Loucy (cell line): ENCODE data around the gene TRIP4.
"Not testable (repeated sequence)": the region's sequence is repeated elsewhere in the genome, so short reads cannot be mapped to it uniquely, and the experiment has no call there.

ENCODE experiments used
- H2AFZ ChIP-seq: fragments of 200-600 bp; sonication (generic); 2 replicates; pipeline ENCODE4 v1.6.0; 2016; ENCODE audit warnings: antibody characterized with exemption, mild to moderate bottlenecking, low read length, moderate library complexity
- H3F3A ChIP-seq: fragments of 200-600 bp; 2 replicates; pipeline ENCODE4 v1.6.0; 2016; ENCODE audit warnings: antibody characterized with exemption, low read depth, mild to moderate bottlenecking
- H3K27me3 ChIP-seq: fragments of 200-600 bp; sonication (generic); 2 replicates; pipeline ENCODE4 v1.6.1; 2014; ENCODE audit warnings: low read length, mild to moderate bottlenecking; ENCODE audit not compliant: insufficient read depth, poor library complexity, severe bottlenecking
- H3K36me3 ChIP-seq: fragments of 200-600 bp; sonication (generic); 2 replicates; pipeline ENCODE4 v1.6.1; 2016; ENCODE audit warnings: low read length; ENCODE audit not compliant: insufficient read depth
- H3K4me1 ChIP-seq: fragments of 200-600 bp; sonication (generic); 2 replicates; pipeline ENCODE4 v1.5.1; 2014; ENCODE audit warnings: low read length, mild to moderate bottlenecking; ENCODE audit not compliant: insufficient read depth, poor library complexity, severe bottlenecking
- H3K4me2 ChIP-seq: fragments of 200-600 bp; sonication (generic); 2 replicates; pipeline ENCODE4 v1.6.0; 2014; ENCODE audit warnings: antibody characterized with exemption, low read length, low read depth, mild to moderate bottlenecking; ENCODE audit not compliant: poor library complexity, severe bottlenecking
- H3K4me3 ChIP-seq: fragments of 200-600 bp; sonication (generic); 2 replicates; pipeline ENCODE4 v1.5.1; 2014; ENCODE audit warnings: low read length, mild to moderate bottlenecking, mixed read lengths; ENCODE audit not compliant: poor library complexity, severe bottlenecking
- H3K79me2 ChIP-seq: fragments of 200-600 bp; sonication (generic); 2 replicates; pipeline ENCODE4 v1.6.1; 2014; ENCODE audit warnings: low read length; ENCODE audit not compliant: insufficient read depth
- H3K9ac ChIP-seq: fragments of 200-600 bp; sonication (generic); 2 replicates; pipeline ENCODE4 v1.6.0; 2014; ENCODE audit warnings: mild to moderate bottlenecking, low read depth, low read length, moderate library complexity; ENCODE audit not compliant: poor library complexity, severe bottlenecking
- H3K9me2 ChIP-seq: fragments of 200-600 bp; sonication (generic); replicated peaks from 2 replicates; pipeline ENCODE4 v1.6.1; 2016; ENCODE audit warnings: low read depth, low read length, mixed read lengths
- H3K9me3 ChIP-seq: fragments of 200-600 bp; sonication (generic); 2 replicates; pipeline ENCODE4 v1.6.1; 2014; ENCODE audit warnings: mild to moderate bottlenecking, antibody characterized with exemption, low read length, low read depth; ENCODE audit not compliant: insufficient read depth
- H4K20me1 ChIP-seq: fragments of 200-600 bp; sonication (generic); 2 replicates; pipeline ENCODE4 v1.6.0; 2014; ENCODE audit warnings: antibody characterized with exemption, low read length, mild to moderate bottlenecking; ENCODE audit not compliant: insufficient read depth, poor library complexity, severe bottlenecking
- CTCF ChIP-seq: fragments of 200-600 bp; sonication (generic); conservative IDR thresholded peaks from 2 replicates; pipeline ENCODE4 v1.5.1; 2014; ENCODE audit warnings: mild to moderate bottlenecking, antibody characterized with exemption, low read length
- EZH2phosphoT487 ChIP-seq: fragments of 200-600 bp; IDR thresholded peaks from 2 replicates; pipeline ENCODE4 v1.6.1; 2018; ENCODE audit warnings: antibody characterized with exemption, mild to moderate bottlenecking, moderate library complexity, borderline replicate concordance

The TRIP4 gene

DNA sequence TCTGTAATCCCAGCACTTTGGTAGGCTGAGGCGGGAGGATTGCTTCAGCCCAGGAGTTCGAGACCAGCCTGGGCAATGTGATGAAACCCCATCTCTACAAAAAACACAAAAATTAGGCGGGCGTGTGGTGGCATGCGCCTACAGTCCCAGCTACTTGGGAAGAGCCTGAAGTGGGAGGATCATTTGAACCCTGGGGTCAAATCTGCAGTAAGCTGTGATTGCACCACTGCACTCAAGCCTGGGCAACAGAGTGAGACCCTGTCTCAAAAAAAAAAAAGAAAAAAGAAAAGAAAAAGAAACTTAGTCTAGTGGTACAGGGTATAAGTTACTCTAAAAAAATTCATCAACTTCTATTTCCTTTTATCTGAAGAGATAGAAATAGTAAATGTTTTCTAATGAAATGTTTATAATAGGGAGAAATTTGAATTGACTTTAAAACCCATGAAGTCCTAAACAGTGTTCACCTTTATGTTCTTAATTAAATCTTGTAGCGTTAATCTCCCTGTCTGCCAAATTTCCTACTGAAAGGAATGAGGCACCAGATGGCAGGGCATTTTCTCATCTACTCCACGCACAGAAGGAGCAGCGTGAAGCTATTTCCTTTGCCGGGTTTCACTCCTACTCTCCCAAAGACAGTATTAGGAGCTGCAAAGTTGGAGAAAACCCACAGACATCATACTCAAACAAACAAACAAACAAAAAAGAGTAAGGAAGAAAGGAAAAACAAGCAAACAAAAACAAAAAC lies 8.2 kb upstream of the TRIP4 start:
- TF ChIP-seq CTCF, result no peak
- no peak for TF ChIP-seq EZH2phosphoT487
- Histone ChIP-seq H2AFZ (no peak overlapping the region), H3K9ac (peak overlapping the region; percentile 92), H3K9me2 (no peaks in the 10 kb centered on the region), H3K4me2 (peak overlapping the region; percentile 76), H3K79me2 (peaks cover 67% of the 10 kb centered on the region), H3K27me3 (no peaks in the 10 kb centered on the region), H3K4me1 (peaks cover 35% of the 10 kb centered on the region), H3K4me3 (peak overlapping the region; percentile 82), H3K9me3 (no peaks in the 10 kb centered on the region), H3F3A (peaks cover 12% of the 10 kb centered on the region; the same call in 1 of the 2 replicates), H4K20me1 (peaks cover 21% of the 10 kb centered on the region), H3K36me3 (peaks cover 16% of the 10 kb centered on the region; the same call in 1 of the 2 replicates)

DNA sequence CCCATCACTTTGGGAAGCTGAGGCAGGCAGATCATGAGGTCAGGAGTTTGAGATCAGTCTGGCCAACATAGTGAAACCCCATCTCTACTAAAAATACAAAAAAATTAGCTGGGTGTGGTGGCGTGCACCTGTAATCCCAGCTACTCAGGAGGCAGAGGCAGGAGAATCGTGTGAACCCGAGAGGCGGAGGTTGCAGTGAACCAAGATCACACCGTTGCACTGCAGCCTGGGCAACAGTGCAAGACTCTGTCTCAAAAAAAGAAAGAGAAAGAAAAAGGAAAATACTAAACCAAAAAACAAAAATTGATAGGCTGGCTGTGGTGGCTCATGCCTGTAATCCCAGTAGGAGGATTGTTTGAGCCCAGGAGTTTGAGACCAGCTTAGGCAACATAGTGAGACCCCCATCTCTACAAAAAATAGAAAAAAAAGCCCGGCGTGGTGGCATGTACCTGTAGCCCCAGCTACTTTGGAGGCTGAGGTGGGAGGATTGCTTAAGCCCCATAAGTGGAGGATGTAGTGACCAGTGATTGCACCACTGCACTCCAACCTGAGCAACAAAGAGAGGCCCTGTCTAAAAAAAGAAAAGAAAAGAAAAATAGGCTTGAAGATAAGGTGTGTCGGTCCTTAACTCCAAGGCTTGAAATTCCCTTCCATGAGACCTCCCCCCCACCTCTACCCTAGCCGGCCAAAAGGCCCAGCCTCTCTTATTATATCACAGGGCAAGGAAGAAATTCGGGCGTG lies 7.3 kb upstream of the TRIP4 start:
- H3K27me3 ChIP-seq, H3K9me3 ChIP-seq, H3K9me2 ChIP-seq, H3F3A ChIP-seq: not testable (repeated sequence)
- H3K4me1 ChIP-seq, result peaks cover 29% of the 10 kb centered on the region
- H3K79me2 ChIP-seq, result peaks cover 58% of the 10 kb centered on the region
- H3K4me3 ChIP-seq, result peak overlapping the region; percentile 82
- peak overlapping the region; percentile 71; the same call in 1 of the 2 replicates for H2AFZ ChIP-seq
- H3K9ac ChIP-seq, result peak overlapping the region; percentile 92
- H3K36me3 ChIP-seq, result peaks cover 14% of the 10 kb centered on the region; the same call in 1 of the 2 replicates
- peaks cover 18% of the 10 kb centered on the region for H4K20me1 ChIP-seq
- H3K4me2 ChIP-seq, result peak overlapping the region; percentile 76

- Histone ChIP-seq H3K4me3 (peak within 1 kb of the TSS; percentile 82), H3K9ac (peak within 1 kb of the TSS; percentile 92), H2AFZ (peak within 1 kb of the TSS; percentile 95), H3K36me3 (peaks cover 6% of the 10 kb centered on the region; the same call in 1 of the 2 replicates), H3K79me2 (peaks cover 49% of the 10 kb centered on the region), H3K9me3 (no peaks in the 10 kb centered on the region), H3K9me2 (no peaks in the 10 kb centered on the region), H3K4me2 (peak within 1 kb of the TSS; percentile 76), H3K4me1 (peaks cover 25% of the 10 kb centered on the region), H3K27me3 (no peaks in the 10 kb centered on the region), H3F3A (no peaks in the 10 kb centered on the region), H4K20me1 (peaks cover 18% of the 10 kb centered on the region)
- TF ChIP-seq EZH2phosphoT487 (no peak), CTCF (peak; percentile 18; the same call in 1 of the 2 replicates)
Measured at GRCh38 chr15:64381000-64381751, 6.5 kb upstream of the TRIP4 start, which contains the start of gene PCLAF. Gene PCLAF, minus strand, starts transcription at chr15:64381441. Its CDS starts 70 bp downstream, at chr15:64381371.
